Stomach (tissue), 4 donors: ENCODE data around the gene WNK2.

Source experiments
- POLR2A ChIP-seq, 4 donors: fragments of 450-650 bp; IDR thresholded peaks; one replicate each; pipeline ENCODE4 v1.6.1; 2016; ENCODE audit warnings: antibody characterized with exemption in 4 of 4, control low read depth in 2 of 4, mild to moderate bottlenecking in 1 of 4, moderate library complexity in 1 of 4
- POLR2AphosphoS5 ChIP-seq, 3 donors: sonication (generic); formaldehyde crosslinking; IDR thresholded peaks; one replicate each; pipeline ENCODE4 v1.6.1; 2016; ENCODE audit warnings: antibody characterized with exemption in 3 of 3
- TF ChIP-seq, protein P1 (sequence below), 7 experiments: fragments of 450-650 bp in 4 of 7; fragments of 200-600 bp in 3 of 7; sonication (generic) in 3 of 7; IDR thresholded peaks; one replicate each; pipeline ENCODE4 v1.5.1; 2016 to 2019; ENCODE audit warnings: antibody characterized with exemption in 7 of 7, control low read depth in 2 of 7, mild to moderate bottlenecking in 1 of 7

DNA sequence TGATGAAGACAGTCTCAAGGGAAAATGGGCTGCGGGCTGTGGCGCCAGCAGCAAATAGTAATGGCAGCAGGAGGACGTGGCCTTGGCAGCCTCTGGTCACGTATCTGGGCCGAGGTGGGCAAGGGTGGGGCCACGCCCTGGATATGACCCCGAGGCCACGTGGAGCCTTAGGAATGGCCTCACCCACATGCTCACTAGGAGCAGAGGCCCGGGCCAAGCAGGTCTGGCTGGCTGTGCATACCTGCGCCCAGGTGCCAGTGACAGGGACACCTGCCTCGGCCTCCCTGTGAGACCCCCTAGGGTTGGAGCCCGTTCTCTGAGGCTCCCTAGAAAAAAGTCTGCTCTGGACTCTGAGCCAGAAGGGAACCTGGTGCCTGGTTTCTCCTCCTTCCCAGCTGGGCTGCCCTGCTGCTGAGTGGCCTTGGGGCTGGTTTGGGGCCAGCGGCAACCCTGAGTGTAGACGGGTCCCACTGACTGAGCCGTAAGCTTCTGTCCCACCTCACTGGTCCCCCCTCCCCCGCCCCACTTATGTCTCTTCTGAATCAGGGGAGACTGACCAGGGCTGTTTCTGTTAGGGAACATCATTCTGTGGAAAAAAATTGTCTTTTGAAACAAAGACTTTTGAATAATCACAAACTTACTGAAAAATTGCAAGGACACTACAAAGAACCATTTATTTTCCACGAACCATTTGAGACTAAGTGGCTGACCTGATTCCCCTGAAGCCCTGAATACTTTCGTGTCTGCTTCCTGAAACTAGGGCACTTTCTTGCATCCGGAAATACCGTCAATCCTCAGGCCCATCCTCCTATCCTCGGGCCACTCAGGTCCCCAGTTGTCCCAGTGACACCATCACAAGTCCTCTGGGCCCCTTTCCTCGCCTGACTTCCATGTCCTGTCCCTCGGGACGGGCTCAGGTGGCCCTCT is 60.8 kb downstream of the WNK2 start:
- no peak for TF ChIP-seq POLR2AphosphoS5 (IDR thresholded peaks at IDR 0.05)
- no peak for TF ChIP-seq POLR2A (IDR thresholded peaks at IDR 0.05)
- TF ChIP-seq, protein P1, sequence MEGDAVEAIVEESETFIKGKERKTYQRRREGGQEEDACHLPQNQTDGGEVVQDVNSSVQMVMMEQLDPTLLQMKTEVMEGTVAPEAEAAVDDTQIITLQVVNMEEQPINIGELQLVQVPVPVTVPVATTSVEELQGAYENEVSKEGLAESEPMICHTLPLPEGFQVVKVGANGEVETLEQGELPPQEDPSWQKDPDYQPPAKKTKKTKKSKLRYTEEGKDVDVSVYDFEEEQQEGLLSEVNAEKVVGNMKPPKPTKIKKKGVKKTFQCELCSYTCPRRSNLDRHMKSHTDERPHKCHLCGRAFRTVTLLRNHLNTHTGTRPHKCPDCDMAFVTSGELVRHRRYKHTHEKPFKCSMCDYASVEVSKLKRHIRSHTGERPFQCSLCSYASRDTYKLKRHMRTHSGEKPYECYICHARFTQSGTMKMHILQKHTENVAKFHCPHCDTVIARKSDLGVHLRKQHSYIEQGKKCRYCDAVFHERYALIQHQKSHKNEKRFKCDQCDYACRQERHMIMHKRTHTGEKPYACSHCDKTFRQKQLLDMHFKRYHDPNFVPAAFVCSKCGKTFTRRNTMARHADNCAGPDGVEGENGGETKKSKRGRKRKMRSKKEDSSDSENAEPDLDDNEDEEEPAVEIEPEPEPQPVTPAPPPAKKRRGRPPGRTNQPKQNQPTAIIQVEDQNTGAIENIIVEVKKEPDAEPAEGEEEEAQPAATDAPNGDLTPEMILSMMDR (IDR thresholded peaks at IDR 0.05), result no peak
